ENCODE measurements around the gene AGBL3.
"Not testable (repeated sequence)": the region's sequence is repeated elsewhere in the genome, so short reads cannot be mapped to it uniquely, and the experiment has no call there.

Gene AGBL3

GRCh38 chr7:134963036-134963435 is 23.3 kb upstream of the AGBL3 start:
- no peak for DNase-seq (ENCODE audit: low read depth)

GRCh38 chr7:134966691-134967090 is 19.6 kb upstream of the AGBL3 start:
- no peak for DNase-seq (ENCODE audit: low read depth)

DNA sequence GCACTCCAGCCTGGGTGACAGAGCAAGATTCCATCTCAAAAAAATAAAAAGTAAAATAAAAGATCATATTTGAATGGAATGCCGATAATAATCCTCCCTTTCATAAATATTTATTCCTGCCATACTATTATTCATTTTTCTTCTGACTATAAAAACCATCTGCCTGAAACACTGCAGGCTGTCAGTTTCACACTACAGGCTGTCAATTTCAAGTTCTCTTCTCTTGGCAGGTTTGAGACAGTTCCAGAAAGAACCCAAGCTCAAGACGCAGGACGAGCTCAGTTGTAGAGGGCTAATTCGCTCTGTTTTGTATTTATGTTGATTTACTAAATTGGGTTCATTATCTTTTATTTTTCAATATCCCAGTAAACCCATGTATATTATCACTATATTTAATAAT is 18.2 kb upstream of the AGBL3 start:
- DNase-seq (ENCODE audit: low read depth) = no peak

DNA sequence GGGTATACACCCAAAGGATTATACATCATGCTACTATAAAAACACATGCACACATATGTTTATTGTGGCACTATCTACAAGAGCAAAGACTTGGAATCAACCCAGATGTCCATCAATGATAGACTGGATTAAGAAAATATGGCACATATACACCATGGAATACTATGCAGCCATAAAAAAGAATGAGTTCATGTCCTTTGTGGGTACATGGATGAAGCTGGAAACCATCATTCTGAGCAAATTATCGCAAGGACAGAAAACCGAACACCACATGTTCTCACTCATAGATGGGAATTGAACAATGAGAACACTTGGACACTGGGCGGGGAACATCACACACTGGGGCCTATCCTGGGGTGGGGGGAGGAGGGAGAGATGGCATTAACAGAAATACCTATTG is 4.7 kb upstream of the AGBL3 start:
- DNase-seq (ENCODE audit: low read depth) = not testable (repeated sequence)

GRCh38 chr7:134985894-134986362 is 380 bp upstream of the AGBL3 start:
- DNase-seq (ENCODE audit: low read depth) = no peak

GRCh38 chr7:134988161-134988560 is 1.9 kb downstream of the AGBL3 start:
- DNase-seq (ENCODE audit: low read depth) = no peak

DNA sequence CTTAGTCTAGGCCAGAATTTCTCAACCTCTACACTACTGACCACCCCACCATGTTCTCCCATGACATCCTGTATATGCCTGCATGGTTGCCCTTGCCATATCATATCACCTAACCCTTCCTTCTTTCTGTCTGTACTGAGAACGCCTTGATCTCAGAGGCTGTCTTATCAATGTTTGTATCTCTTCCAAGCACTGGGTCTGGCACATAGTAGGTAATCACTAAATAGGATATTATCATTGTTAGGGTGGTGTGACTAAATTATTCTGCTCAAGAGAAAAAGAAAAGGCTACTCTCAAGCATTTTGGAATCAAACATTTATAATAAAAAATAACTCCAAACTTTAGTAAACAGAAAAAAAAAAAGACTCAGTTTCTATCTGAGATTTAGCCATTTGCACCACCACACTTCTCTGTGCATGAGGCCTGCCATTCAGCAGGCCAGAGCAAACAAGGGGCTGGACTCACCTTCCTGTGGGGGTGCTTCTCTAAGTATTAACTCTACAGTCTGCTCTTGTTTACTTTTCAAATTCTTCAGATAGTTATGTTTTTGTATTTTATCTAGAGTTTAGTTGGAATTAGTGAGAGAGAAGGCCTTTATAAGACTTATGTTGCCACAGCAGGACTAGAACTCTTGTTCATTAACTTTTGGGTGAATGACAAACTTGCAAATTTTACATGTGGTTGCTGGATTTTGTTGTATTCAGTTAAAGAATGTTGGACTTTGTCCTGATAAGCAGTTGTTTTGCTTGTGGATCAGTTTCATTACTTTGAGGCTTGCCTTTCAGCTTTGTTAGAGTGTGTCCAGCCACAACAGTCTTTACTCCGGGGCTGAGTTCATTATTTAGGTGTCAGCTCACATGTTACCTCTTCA is 5.4 kb downstream of the AGBL3 start:
- DNase-seq (ENCODE audit: low read depth) = no peak

GRCh38 chr7:134992626-134993179 is 6.4 kb downstream of the AGBL3 start:
- no peak for DNase-seq (ENCODE audit: low read depth)

- DNase-seq (ENCODE audit: low read depth) = no peak
These were observed 7.7 kb downstream of the AGBL3 start for GRCh38 chr7:134993877-134994456.

DNA sequence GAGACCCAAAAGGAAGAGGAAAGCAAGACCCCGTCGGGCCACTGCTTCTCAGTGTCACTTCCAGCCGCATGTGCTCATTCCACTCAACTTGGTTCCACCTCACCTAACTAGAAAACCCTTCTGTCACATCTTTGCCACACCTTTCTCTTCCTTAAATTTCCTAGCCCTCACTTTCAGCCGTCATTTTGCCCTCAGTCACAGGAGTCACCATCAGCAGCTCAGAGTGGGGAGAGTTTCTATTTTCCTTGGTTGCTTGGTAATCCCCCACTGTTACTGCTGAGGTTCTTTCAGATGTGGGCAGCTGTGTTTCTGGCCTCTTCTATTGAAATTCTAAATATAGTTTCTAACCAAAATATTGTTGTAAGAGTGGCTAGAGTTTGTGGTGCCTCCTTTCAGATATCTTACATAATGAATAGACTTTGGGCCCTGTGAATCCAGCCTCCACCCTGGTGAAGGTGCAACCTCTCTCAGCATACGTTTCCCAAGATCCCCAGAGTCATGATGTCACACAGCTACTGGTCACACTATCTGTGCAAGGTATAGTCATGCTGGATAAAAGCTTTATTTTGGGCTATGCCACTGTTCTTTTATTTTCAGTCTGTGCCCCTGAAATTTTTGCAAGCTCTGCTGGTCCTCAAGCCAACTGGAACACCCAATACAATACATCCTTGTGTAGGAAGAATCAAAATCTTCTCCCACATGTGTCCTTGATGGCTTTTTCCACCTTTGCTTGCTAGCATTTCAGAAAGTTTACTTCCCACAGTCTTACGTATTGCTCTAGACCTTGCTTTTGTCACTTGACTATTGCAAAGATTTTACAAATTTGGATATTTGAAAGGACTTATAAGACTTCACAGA is 9.2 kb downstream of the AGBL3 start:
- no peak for DNase-seq (ENCODE audit: low read depth)

DNA sequence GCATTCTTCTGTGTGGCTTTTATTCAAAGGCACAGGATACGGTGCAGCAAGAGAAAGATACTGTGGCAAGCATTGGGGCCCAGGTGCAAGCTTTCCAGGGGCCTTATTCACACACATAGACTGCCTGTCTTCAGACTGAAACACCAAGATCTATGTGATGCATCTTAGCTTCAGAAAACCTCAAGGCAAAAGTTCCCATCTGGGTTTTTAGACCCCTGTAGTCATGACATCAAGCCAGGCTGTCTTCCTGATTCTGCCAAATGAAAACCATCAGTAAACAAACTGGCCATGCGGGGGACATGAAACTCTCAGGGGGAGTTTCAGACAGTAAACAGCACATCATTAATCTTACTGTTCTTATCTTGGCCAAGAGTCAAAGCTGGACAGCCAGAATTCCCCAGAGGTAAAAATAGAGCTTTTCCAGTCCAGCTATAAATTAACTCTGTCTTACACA is 9.8 kb downstream of the AGBL3 start:
- DNase-seq (ENCODE audit: low read depth) = no peak

DNA sequence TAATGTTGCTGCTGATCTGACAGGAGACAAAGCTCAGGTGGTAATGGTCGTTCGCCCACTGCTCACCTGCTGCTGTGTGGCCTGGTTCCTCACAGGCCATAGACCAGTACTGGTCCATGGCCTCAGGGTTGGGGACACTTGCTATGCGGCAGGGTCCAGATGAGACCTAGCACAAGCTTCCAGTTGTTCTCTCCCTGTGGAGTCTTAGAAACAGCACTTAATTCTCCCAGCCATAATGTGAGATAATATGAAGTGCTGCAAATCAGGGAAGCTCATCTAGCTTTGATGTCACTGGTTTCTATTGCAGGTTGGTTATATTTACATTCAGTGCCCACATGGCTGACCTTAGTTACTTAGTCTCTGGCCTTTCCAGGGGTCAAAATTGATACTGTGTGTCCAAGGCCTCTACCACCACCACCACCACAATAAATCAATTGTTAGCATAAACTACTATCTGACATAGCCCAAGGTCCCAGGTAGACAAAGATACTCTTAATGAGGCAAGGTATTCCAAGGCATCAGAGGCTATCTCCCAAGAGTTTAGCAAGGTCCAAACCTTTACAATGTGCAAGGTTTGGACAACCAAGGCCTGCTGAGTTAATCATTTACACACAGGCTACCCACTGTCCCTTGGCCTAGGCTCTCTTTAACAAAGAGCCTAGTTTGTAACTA is 11.0 kb downstream of the AGBL3 start:
- no peak for DNase-seq (ENCODE audit: low read depth)

DNA sequence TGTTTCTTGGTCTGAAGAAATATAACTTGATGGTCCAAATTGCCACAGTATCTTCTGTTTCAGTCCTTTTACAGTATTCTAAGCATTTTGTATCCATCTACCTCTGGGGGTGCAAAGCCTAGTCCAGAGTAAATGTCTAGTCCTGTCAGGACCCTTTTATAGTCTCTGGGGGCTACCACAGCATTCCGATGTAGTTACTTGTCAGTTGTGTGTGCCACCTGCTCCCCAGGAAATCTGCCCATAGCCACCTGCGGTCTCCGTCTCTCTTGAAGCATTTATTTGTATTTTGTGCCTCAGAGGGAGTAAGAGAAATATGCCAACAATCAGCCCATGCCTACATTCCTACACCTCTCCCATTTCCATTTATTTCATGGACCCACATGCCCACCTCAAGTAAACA is 12.8 kb downstream of the AGBL3 start:
- DNase-seq (ENCODE audit: low read depth) = no peak

GRCh38 chr7:135001390-135002165 is 15.3 kb downstream of the AGBL3 start:
- no peak for DNase-seq (ENCODE audit: low read depth)

- DNase-seq (ENCODE audit: low read depth) = no peak
These were observed 25.9 kb downstream of the AGBL3 start for GRCh38 chr7:135012229-135012628.

DNA sequence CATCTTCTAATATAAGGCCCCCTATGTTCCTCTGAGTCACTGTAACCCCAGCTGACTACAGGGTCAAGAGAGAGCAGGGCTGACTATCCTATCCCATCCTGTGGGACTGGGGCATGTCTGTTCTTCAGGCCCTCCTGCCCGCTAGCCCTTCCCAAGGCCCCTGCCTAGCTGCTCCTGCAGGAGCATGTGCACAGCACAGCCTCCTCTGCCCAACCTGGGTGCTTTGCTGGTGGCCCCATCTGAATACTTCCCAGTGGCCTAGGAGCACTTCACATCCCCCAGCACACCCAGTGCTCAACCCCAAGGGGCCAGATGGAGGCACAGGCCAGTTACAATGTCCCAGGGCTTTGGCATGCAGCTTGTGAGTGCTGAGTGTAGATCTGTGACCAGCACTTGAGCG is 37.3 kb downstream of the AGBL3 start:
- no peak for DNase-seq (ENCODE audit: low read depth)

- DNase-seq (ENCODE audit: low read depth) = no peak
These were observed 48.9 kb downstream of the AGBL3 start for GRCh38 chr7:135035252-135035651.

- not testable (repeated sequence) for DNase-seq (ENCODE audit: low read depth)
These were observed 80.7 kb downstream of the AGBL3 start for GRCh38 chr7:135067017-135067416.

DNA sequence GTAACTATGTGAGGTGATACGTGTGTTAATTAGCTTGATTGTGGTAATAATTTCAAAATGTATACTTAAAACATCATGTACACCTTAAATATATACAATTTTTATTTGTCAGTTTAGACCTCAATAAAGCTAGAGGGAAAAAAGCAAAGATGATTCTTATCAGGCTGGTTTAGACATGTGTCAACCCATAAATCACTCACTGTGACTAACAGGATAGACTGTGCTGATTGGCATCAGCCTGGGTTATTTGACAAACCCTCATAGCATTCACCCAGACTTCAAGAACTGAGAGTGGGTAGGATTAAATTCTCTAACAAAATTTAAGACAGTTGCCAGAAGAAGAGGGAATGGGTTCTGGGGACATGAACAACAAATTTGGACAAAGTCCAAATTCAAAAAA is 87.8 kb downstream of the AGBL3 start:
- no peak for DNase-seq (ENCODE audit: low read depth)

GRCh38 chr7:135074531-135074930 is 88.2 kb downstream of the AGBL3 start:
- DNase-seq (ENCODE audit: low read depth) = no peak

DNA sequence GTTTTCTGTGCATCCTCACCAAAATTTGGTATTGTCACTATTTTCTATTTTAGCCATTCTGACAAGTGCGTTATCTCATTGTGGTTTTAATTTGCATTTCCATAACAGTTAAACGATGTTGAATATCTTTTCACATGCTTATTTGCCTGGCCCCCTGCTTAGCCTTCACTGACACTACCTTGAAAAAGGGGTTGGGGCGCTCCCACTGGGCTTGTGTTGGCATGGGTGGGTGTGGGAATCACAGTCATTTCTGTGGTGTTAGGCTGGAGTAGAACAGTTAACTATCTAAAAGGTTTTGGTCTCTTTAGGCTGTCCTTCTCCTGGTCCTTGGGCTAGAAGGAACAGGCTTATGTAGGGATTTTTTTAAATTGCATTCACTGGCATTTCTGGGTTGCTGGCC is 89.4 kb downstream of the AGBL3 start:
- no peak for DNase-seq (ENCODE audit: low read depth)

Measured in CMK (cell line).